ENCODE measurements around the gene SSR1.

The SSR1 gene

DNA sequence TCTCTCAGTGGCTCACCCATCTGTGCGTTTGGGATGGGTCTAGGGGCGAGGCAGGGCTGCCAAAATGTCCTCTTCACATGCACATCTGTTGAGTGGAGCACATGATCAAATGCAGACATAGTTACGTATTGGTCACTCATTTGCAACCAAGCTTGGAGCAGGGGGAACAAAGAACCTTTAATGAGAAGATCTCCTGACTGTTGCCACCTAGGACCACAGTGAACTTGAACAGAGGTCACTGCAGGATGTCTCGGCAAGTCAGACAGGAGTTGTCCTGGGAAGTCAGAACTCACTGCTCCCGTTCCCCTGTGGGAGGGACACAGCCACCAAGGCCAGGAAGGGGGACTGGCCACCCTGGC, 73.4 kb downstream of the SSR1 start:
- TF ChIP-seq EGR1 (IDR thresholded peaks at IDR 0.05): no peak
- TF ChIP-seq, protein P1, sequence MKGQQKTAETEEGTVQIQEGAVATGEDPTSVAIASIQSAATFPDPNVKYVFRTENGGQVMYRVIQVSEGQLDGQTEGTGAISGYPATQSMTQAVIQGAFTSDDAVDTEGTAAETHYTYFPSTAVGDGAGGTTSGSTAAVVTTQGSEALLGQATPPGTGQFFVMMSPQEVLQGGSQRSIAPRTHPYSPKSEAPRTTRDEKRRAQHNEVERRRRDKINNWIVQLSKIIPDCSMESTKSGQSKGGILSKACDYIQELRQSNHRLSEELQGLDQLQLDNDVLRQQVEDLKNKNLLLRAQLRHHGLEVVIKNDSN (IDR thresholded peaks at IDR 0.05): no peak

DNA sequence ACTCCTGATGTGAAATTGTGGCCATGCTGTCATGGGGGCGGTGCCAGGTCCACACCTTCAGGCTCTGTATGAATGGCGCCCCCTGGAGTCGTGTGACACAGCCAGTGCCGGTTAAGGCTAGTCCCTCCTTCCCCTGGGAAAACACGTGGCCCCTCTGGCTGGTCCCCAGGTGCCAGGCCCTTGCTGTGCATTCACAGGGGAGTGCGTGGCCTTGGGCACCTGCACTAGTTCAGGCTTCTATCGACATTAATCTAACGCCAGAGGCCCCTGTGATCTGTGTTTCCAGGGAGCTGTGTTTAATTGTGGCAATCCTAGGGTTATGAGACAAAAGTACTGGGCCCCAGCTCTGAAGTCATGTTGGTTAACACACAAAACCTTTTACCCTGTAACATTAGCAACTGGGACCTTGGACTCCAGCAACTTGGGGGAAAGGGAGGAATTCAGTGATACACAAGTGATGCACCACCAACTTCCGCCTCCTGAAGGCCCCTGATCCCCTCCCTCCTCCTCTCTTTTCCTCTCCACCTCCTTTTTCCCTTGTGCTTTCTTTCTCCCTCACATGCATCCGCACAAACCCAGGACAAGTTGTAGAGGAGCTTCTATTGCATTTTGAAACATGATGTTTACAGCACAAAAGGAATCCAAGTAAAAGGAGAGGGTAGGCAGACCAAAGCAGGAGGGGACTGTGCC, 74.0 kb downstream of the SSR1 start:
- TF ChIP-seq EGR1 (IDR thresholded peaks at IDR 0.05) (no peak), NFIC (IDR thresholded peaks at IDR 0.05) (0 out of 2 replicates have a peak, but pooled peaks have one; percentile 5), ZBTB7A (IDR thresholded peaks at IDR 0.05; ENCODE audit: low read depth) (no peak), RAD21 (IDR thresholded peaks at IDR 0.05; ENCODE audit: low read depth) (peak; percentile 84), TEAD4 (IDR thresholded peaks at IDR 0.05) (no peak), FOXM1 (IDR thresholded peaks at IDR 0.05; ENCODE audit: borderline replicate concordance, low read depth) (no peak), TAF1 (IDR thresholded peaks at IDR 0.05; ENCODE audit: low read depth) (no peak), YY1 (IDR thresholded peaks at IDR 0.05; ENCODE audit: low read depth) (peak; percentile 53; the same call in 1 of the 2 replicates), EP300 (IDR thresholded peaks at IDR 0.05; ENCODE audit: borderline replicate concordance) (0 out of 2 replicates have a peak, but pooled peaks have one; percentile 28), TCF12 (IDR thresholded peaks at IDR 0.05; ENCODE audit: low read depth) (peak; percentile 46; the same call in 1 of the 2 replicates)
- TF ChIP-seq, protein P1 (IDR thresholded peaks at IDR 0.05): peak; percentile 87
- TF ChIP-seq, protein P2, sequence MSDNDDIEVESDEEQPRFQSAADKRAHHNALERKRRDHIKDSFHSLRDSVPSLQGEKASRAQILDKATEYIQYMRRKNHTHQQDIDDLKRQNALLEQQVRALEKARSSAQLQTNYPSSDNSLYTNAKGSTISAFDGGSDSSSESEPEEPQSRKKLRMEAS (IDR thresholded peaks at IDR 0.05): peak; percentile 96

DNA sequence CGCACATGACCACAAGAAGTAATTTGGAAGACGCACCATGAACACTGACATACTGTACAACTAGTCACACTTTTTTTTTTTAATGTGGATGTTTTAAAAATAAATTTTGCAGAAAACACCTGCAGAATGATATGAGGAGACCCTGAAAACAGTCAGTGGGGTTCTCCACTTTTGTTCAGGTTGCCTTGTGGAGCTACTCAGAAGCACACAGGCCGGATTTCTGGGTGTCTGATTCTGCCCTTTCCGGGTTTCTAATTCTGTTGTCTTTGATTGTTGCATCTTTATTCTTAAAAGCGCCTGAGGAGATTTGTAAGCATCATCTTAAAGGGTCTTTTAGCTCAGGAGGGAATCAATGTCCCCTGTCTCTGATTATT, 74.5 kb downstream of the SSR1 start:
- TF ChIP-seq NFIC (IDR thresholded peaks at IDR 0.05): no peak
- TF ChIP-seq EGR1 (IDR thresholded peaks at IDR 0.05): no peak
- no peak for TF ChIP-seq TAF1 (IDR thresholded peaks at IDR 0.05; ENCODE audit: low read depth)
- no peak for TF ChIP-seq ZBTB7A (IDR thresholded peaks at IDR 0.05; ENCODE audit: low read depth)
- TF ChIP-seq, protein P1 (IDR thresholded peaks at IDR 0.05): no peak
- TF ChIP-seq TCF12 (IDR thresholded peaks at IDR 0.05; ENCODE audit: low read depth): no peak
- TF ChIP-seq YY1 (IDR thresholded peaks at IDR 0.05; ENCODE audit: low read depth): no peak
- TF ChIP-seq, protein P2 (IDR thresholded peaks at IDR 0.05): no peak
- no peak for TF ChIP-seq TEAD4 (IDR thresholded peaks at IDR 0.05)
- TF ChIP-seq CREB1 (IDR thresholded peaks at IDR 0.05; ENCODE audit: low read depth): no peak
- TF ChIP-seq CEBPB (IDR thresholded peaks at IDR 0.05): no peak
- TF ChIP-seq, protein P3, sequence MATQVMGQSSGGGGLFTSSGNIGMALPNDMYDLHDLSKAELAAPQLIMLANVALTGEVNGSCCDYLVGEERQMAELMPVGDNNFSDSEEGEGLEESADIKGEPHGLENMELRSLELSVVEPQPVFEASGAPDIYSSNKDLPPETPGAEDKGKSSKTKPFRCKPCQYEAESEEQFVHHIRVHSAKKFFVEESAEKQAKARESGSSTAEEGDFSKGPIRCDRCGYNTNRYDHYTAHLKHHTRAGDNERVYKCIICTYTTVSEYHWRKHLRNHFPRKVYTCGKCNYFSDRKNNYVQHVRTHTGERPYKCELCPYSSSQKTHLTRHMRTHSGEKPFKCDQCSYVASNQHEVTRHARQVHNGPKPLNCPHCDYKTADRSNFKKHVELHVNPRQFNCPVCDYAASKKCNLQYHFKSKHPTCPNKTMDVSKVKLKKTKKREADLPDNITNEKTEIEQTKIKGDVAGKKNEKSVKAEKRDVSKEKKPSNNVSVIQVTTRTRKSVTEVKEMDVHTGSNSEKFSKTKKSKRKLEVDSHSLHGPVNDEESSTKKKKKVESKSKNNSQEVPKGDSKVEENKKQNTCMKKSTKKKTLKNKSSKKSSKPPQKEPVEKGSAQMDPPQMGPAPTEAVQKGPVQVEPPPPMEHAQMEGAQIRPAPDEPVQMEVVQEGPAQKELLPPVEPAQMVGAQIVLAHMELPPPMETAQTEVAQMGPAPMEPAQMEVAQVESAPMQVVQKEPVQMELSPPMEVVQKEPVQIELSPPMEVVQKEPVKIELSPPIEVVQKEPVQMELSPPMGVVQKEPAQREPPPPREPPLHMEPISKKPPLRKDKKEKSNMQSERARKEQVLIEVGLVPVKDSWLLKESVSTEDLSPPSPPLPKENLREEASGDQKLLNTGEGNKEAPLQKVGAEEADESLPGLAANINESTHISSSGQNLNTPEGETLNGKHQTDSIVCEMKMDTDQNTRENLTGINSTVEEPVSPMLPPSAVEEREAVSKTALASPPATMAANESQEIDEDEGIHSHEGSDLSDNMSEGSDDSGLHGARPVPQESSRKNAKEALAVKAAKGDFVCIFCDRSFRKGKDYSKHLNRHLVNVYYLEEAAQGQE (IDR thresholded peaks at IDR 0.05; ENCODE audit: low read depth): no peak
- TF ChIP-seq RAD21 (IDR thresholded peaks at IDR 0.05; ENCODE audit: low read depth): no peak
- TF ChIP-seq FOXM1 (IDR thresholded peaks at IDR 0.05; ENCODE audit: borderline replicate concordance, low read depth): no peak
- TF ChIP-seq EP300 (IDR thresholded peaks at IDR 0.05; ENCODE audit: borderline replicate concordance): no peak

DNA sequence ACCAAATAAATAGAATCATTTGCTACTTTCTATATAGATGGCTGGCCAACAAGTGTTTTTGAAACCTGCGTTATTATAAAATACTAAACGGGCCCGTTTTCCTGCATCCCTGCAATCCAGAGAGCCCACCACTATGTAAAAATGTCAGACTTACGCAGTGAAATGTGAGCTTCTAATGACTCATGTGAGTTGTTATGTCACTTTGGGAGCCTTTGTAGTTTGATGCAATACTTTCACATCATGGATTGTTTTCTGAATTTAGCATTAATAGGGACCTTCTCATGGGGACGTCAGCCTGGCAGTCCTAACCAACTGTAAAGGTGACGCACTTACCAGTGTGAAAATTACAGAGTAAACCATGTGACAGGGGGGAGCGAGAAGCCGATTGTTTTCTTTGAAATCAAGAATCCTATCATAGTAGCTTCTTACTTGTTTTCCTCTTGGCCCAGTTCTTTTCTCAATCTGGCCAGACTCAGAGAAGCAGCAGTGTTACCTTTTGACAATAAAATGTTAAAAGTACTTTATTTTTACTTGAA, 75.3 kb downstream of the SSR1 start:
- no peak for TF ChIP-seq EP300 (IDR thresholded peaks at IDR 0.05; ENCODE audit: borderline replicate concordance)
- TF ChIP-seq YY1 (IDR thresholded peaks at IDR 0.05; ENCODE audit: low read depth): no peak
- TF ChIP-seq, protein P2 (IDR thresholded peaks at IDR 0.05): no peak
- TF ChIP-seq, protein P3 (IDR thresholded peaks at IDR 0.05; ENCODE audit: low read depth): no peak
- TF ChIP-seq, protein P1 (IDR thresholded peaks at IDR 0.05): no peak
- no peak for TF ChIP-seq FOXM1 (IDR thresholded peaks at IDR 0.05; ENCODE audit: borderline replicate concordance, low read depth)
- no peak for TF ChIP-seq CEBPB (IDR thresholded peaks at IDR 0.05)
- TF ChIP-seq RAD21 (IDR thresholded peaks at IDR 0.05; ENCODE audit: low read depth): no peak
- no peak for TF ChIP-seq ZBTB7A (IDR thresholded peaks at IDR 0.05; ENCODE audit: low read depth)
- TF ChIP-seq TEAD4 (IDR thresholded peaks at IDR 0.05): no peak
- no peak for TF ChIP-seq CREB1 (IDR thresholded peaks at IDR 0.05; ENCODE audit: low read depth)
- TF ChIP-seq TCF12 (IDR thresholded peaks at IDR 0.05; ENCODE audit: low read depth): no peak
- no peak for TF ChIP-seq NFIC (IDR thresholded peaks at IDR 0.05)
